Spleen (tissue), 11 donors: Measurements from ENCODE around the gene P2RX6. TPM values are rescaled to one million over a fixed set of nuclear protein-coding genes. Genes with fewer than 3 reads are reported as not detected.

Source experiments
- DNase-seq: peaks from one replicate; pipeline ENCODE4 v3.0.0-alpha.2; 2020
- H3K27ac ChIP-seq, 8 donors: fragments of 200-600 bp; sonication (generic) in 7 of 8; 1 replicate in 4 of 8; 2 replicates in 4 of 8; pipeline versions ENCODE4 v1.5.0 to v1.8.0; 2016 to 2021; ENCODE audit warnings: inconsistent platforms in 4 of 8, mild to moderate bottlenecking in 4 of 8, moderate library complexity in 1 of 8
- H3K27me3 ChIP-seq, 7 donors: fragments of 200-600 bp; sonication (generic) in 6 of 7; replicated peaks in 1 of 7; 1 replicate in 4 of 7; 2 replicates in 3 of 7; pipeline versions ENCODE4 v1.5.0 to v1.8.0; 2016 to 2021; ENCODE audit warnings: inconsistent platforms in 3 of 7, mild to moderate bottlenecking in 1 of 7
- H3K36me3 ChIP-seq, 6 donors: fragments of 200-600 bp; sonication (generic) in 5 of 6; 1 replicate in 4 of 6; 2 replicates in 2 of 6; pipeline versions ENCODE4 v1.5.0 to v1.8.0; 2016 to 2021; ENCODE audit warnings: inconsistent platforms in 2 of 6
- H3K4me1 ChIP-seq, 6 donors: fragments of 200-600 bp; sonication (generic) in 5 of 6; 1 replicate in 3 of 6; 2 replicates in 3 of 6; pipeline versions ENCODE4 v1.5.0 to v1.8.0; 2016 to 2021; ENCODE audit warnings: inconsistent platforms in 3 of 6
- H3K4me3 ChIP-seq, 8 donors: fragments of 200-600 bp; sonication (generic) in 7 of 8; 1 replicate in 4 of 8; 2 replicates in 4 of 8; pipeline versions ENCODE4 v1.5.0 to v1.8.0; 2016 to 2021; ENCODE audit warnings: inconsistent platforms in 4 of 8, mild to moderate bottlenecking in 4 of 8, moderate library complexity in 2 of 8
- H3K9me3 ChIP-seq, 8 donors: fragments of 200-600 bp; sonication (generic) in 7 of 8; 1 replicate in 4 of 8; 2 replicates in 4 of 8; pipeline versions ENCODE4 v1.5.0 to v1.8.0; 2016 to 2021; ENCODE audit warnings: inconsistent platforms in 4 of 8
- POLR2A ChIP-seq, 3 donors: fragments of 450-650 bp; IDR thresholded peaks; one replicate each; pipeline ENCODE4 v1.5.1; 2017; ENCODE audit warnings: antibody characterized with exemption in 3 of 3, mild to moderate bottlenecking in 1 of 3
- POLR2AphosphoS5 ChIP-seq, 3 donors: sonication (generic); formaldehyde crosslinking; IDR thresholded peaks; one replicate each; pipeline ENCODE4 v1.5.1; 2017; ENCODE audit warnings: antibody characterized with exemption in 3 of 3
- WGBS, 5 donors: extraction: QIAGEN DNeasy Blood & Tissue Kit in 3 of 5; methylation state at CpG; one replicate each; pipeline versions ENCODE4 v1.1.5 to v1.1.7; 2013 to 2018; 5-methylcytosine and 5-hydroxymethylcytosine counted together
- intact Hi-C: fragments of 100-400 bp; cut with DNase I; formaldehyde crosslinking; loops from one replicate; pipeline ENCODE4 v1.15.0; 2023; ENCODE audit warnings: low total_unique reads
- polyA plus RNA-seq, 3 donors: library from polyadenylated mRNA; stranded (reverse); fragments of 200-250 nt; gene quantifications; one replicate each; pipeline ENCODE4 v1.2.1, GENCODE V29; 2013
- total RNA-seq, 7 donors: library from RNA; depleted of rRNA in 3 of 7; stranded (reverse); fragments of >200 nt in 3 of 7; fragmentation: NEBNext Ultra II Directional in 4 of 7; extraction: Animal tissue kit (Norgen Biotek cat#: 25700) in 4 of 7; gene quantifications; one replicate each; pipeline versions ENCODE4 v1.1.0 to v1.2.1, GENCODE V29; 2016 to 2021
- TF ChIP-seq, protein P1 (sequence below), 11 experiments: fragments of 200-600 bp in 7 of 11; fragments of 450-650 bp in 4 of 11; sonication (generic) in 4 of 11; IDR thresholded peaks in 8 of 11; conservative IDR thresholded peaks in 3 of 11; 1 replicate in 7 of 11; 2 replicates in 4 of 11; pipeline versions ENCODE4 v1.4.0 to v1.8.0; 2016 to 2021; ENCODE audit warnings: antibody characterized with exemption in 11 of 11, inconsistent platforms in 4 of 11, mild to moderate bottlenecking in 1 of 11
- donor health status: healthy with polysubstance abuse.
- donor health status: DM: no; HTN: no; CAD: no; lungs with moderate emphysema.
- donor health status: DM: no; HTN: no; CAD: no.
- donor health status: Bipolar disorder and iron deficiency.
- donor health status: healthy.
- donor health status: DM: no; HTN: no; CAD: no.
- donor health status: DM: yes; HTN: yes; CAD: no.

Gene P2RX6
- total and polyA plus RNA-seq, 10 donors: 0.86 to 14.4 (median 4.4) TPM

DNA sequence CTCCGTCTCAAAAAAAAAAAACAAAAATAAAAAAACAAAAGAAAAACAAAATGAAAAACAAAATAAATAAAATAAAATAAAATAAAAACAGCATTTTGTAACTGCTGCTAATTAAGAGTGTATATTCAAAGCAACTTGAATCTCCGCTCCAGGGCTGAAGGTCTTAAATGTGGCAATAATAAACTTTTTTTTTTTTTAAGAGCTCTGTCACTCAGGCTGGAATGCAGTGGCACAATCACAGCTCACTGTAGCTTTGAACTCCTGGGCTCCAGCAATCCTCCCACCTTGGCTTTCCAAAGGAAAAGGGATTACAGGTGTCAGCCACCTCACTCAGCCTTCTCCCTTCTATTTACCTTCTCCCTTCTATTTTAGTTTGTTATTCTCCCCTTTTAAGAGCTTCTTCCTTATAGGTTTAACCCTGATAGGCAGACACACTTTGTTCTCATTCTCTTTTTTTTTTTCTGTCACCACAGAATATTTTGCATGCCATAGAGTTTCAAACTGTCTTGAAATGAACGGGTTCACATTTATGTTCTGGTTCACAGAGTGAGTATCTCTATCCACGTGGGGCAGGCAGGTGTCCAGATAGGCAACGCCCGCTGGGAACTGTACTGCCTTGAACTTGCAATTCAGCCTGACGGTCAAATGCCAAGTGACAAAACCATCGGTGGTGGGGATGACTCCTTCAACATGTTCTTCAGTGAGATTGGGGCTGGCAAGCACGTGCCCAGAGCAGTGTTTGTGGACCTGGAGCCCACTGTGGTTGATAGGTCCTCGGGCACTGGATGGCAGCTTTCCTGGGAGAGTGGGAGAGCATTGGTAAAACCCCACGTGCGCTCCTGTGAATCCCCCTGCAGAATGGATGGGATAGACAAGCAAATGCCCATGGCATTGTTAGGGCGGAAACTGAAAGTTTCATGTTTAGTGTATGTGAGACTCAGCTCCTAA lies 50.2 kb downstream of the P2RX6 start:
- no peak for TF ChIP-seq POLR2A (IDR thresholded peaks at IDR 0.05)
- TF ChIP-seq POLR2AphosphoS5 (IDR thresholded peaks at IDR 0.05): no peak
- TF ChIP-seq, protein P1, sequence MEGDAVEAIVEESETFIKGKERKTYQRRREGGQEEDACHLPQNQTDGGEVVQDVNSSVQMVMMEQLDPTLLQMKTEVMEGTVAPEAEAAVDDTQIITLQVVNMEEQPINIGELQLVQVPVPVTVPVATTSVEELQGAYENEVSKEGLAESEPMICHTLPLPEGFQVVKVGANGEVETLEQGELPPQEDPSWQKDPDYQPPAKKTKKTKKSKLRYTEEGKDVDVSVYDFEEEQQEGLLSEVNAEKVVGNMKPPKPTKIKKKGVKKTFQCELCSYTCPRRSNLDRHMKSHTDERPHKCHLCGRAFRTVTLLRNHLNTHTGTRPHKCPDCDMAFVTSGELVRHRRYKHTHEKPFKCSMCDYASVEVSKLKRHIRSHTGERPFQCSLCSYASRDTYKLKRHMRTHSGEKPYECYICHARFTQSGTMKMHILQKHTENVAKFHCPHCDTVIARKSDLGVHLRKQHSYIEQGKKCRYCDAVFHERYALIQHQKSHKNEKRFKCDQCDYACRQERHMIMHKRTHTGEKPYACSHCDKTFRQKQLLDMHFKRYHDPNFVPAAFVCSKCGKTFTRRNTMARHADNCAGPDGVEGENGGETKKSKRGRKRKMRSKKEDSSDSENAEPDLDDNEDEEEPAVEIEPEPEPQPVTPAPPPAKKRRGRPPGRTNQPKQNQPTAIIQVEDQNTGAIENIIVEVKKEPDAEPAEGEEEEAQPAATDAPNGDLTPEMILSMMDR (IDR thresholded peaks at IDR 0.05 in 8 of 11, conservative IDR thresholded peaks at IDR 0.05 in 3 of 11): no peak
- no peak for DNase-seq
- H3K4me3 ChIP-seq: no peak overlapping the region
- H3K27me3 ChIP-seq: no peaks in the 10 kb centered on the region
- WGBS, 5 donors: 64 to 76% (median 68%) methylated on average over 13 of the region's 13 CpGs
- no peak overlapping the region for H3K27ac ChIP-seq
- H3K36me3 ChIP-seq: no peaks in the 10 kb centered on the region
- H3K4me1 ChIP-seq: no peaks in the 10 kb centered on the region
- H3K9me3 ChIP-seq: no peaks in the 10 kb centered on the region
- intact Hi-C loops: no loop called here

DNA sequence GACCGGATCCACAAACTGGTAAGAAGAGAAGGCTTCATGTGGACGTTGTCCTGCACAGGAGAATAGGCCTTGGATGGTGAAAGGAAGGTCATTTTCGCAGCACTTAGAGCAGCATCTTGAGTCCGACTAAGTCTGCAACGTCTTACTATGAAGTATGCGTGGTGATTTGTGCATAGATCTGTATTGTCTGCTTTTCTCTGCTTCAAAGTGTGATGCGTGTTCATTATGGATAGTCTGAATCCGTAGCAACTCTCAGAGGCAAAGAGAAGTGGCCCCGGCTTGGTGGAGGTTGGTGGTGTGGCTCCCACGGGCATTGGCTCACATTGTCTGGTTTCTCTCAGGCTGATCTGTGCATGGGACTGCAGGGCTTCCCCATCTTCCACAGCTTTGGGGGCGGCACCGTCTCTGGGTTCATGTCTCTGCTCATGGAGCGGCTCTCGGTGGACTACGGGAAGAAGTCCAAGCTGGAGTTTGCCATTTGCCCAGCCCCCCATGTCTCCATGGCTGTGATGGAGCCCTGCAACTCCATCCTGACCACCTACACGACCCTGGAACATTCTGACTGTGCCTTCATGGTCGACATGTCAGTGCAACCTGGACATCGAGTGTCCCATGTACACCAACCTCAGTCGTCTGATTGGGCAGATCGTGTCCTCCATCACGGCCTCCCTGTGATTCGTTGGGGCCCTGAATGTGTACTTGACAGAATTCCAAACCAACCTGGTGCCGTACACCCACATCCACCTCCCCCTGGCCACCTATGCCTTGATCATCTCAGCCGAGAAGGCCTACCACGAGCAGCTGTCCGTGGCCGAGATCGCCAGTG lies 52.3 kb downstream of the P2RX6 start:
- Histone ChIP-seq H3K27me3 (no peaks in the 10 kb centered on the region), H3K36me3 (no peaks in the 10 kb centered on the region), H3K9me3 (no peaks in the 10 kb centered on the region), H3K4me3 (no peak overlapping the region), H3K4me1 (no peaks in the 10 kb centered on the region), H3K27ac (no peak overlapping the region)
- intact Hi-C loops: no loop called here
- WGBS, 5 donors: 88 to 93% (median 88%) methylated on average over 27 to 28 of the region's 28 CpGs
- DNase-seq: no peak
- TF ChIP-seq POLR2AphosphoS5 (IDR thresholded peaks at IDR 0.05): no peak
- no peak for TF ChIP-seq POLR2A (IDR thresholded peaks at IDR 0.05)
- TF ChIP-seq, protein P1 (IDR thresholded peaks at IDR 0.05 in 8 of 11, conservative IDR thresholded peaks at IDR 0.05 in 3 of 11): no peak

DNA sequence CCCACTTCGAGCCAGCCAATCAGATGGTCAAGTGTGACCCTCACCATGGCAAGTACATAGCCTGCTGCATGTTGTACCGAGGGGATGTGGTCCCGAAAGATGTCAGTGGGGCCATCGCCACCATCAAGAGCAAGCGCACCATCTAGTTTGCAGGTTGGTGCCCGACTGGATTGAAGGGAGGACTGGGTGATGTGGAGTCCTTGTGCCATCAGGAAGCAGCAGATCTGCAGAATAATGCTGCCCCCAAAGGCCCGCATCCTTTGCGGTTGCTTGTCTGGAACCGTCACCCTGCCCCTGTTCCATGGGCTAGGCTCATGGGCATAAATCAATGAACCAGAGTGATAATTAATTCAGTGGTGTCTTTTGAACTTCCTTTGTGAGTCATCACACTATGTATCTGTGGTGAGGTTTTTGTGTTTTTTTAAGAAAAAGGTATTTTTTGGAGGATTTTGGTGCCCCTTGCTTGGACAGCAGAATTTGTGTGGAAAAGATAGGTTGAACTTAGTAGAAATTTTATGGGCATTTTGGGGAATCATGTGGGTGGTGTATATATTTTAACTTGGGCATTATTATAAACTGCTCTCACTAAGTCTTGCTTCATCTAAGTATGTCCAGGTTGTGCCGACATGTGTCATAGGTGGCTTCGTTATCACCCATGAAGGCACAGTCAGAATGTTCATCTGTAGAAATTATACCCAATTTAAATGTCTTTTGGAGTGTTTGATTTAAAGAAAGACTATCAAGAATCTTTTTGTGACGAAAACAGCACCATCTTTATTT lies 53.1 kb downstream of the P2RX6 start:
- H3K27ac ChIP-seq: no peak overlapping the region
- no peak overlapping the region for H3K4me3 ChIP-seq
- 75 to 89% (median 86%) methylated on average over 12 of the region's 12 CpGs for WGBS, 5 donors
- intact Hi-C loops: no loop called here
- no peaks in the 10 kb centered on the region for H3K36me3 ChIP-seq
- H3K27me3 ChIP-seq: no peaks in the 10 kb centered on the region
- H3K9me3 ChIP-seq: no peaks in the 10 kb centered on the region
- no peaks in the 10 kb centered on the region for H3K4me1 ChIP-seq
- DNase-seq: no peak
- TF ChIP-seq POLR2AphosphoS5 (IDR thresholded peaks at IDR 0.05): no peak
- TF ChIP-seq, protein P1 (IDR thresholded peaks at IDR 0.05 in 8 of 11, conservative IDR thresholded peaks at IDR 0.05 in 3 of 11): no peak
- no peak for TF ChIP-seq POLR2A (IDR thresholded peaks at IDR 0.05)
